GM23338 (cell line): ENCODE measurements around the gene DDX25. TPM values are rescaled to one million over a fixed set of nuclear protein-coding genes. Genes with fewer than 3 reads are reported as not detected.

Experiments
- ATAC-seq: fragments of 200-7000 bp; cut with Tn5 transposase; 3 replicates; pipeline ENCODE4 v1.9.1; 2020
- DNase-seq: peaks from one replicate; pipeline ENCODE4 v3.0.0-alpha.2; 2015; ENCODE audit warnings: low spot score
- H2AFZ ChIP-seq: fragments of 200-600 bp; sonication (generic); 2 replicates; pipeline ENCODE4 v1.8.0; 2016; ENCODE audit warnings: antibody characterized with exemption, mild to moderate bottlenecking, moderate library complexity
- H3F3A ChIP-seq: fragments of 200-600 bp; sonication (generic); replicated peaks from 2 replicates; pipeline ENCODE4 v1.8.0; 2017; ENCODE audit warnings: antibody characterized with exemption, mixed run types, low read depth
- H3K27ac ChIP-seq: fragments of 200-600 bp; sonication (generic); 2 replicates; pipeline ENCODE4 v1.6.1; 2016; ENCODE audit warnings: low read depth
- H3K27me3 ChIP-seq: fragments of 200-600 bp; sonication (generic); 2 replicates; pipeline ENCODE4 v1.8.0; 2016; ENCODE audit warnings: mild to moderate bottlenecking, mixed run types, moderate library complexity; ENCODE audit not compliant: insufficient read depth
- H3K36me3 ChIP-seq: fragments of 200-600 bp; sonication (generic); 2 replicates; pipeline ENCODE4 v1.8.0; 2016; ENCODE audit warnings: mild to moderate bottlenecking; ENCODE audit not compliant: insufficient read depth
- H3K4me1 ChIP-seq: fragments of 200-600 bp; sonication (generic); 2 replicates; pipeline ENCODE4 v1.8.0; 2016; ENCODE audit warnings: mild to moderate bottlenecking, moderate library complexity; ENCODE audit not compliant: insufficient read depth
- H3K4me2 ChIP-seq: fragments of 200-600 bp; sonication (generic); 2 replicates; pipeline ENCODE4 v1.7.1; 2017; ENCODE audit warnings: mixed run types
- H3K4me3 ChIP-seq: fragments of 200-600 bp; sonication (generic); 2 replicates; pipeline ENCODE4 v1.6.1; 2016; ENCODE audit warnings: mixed run types
- H3K79me2 ChIP-seq: fragments of 200-600 bp; sonication (generic); replicated peaks from 2 replicates; pipeline ENCODE4 v1.8.0; 2017; ENCODE audit warnings: mild to moderate bottlenecking; ENCODE audit not compliant: insufficient read depth
- H3K9me2 ChIP-seq: fragments of 200-600 bp; sonication (generic); 2 replicates; pipeline ENCODE4 v1.8.0; 2017; ENCODE audit not compliant: insufficient read depth
- H4K20me1 ChIP-seq: fragments of 200-600 bp; sonication (generic); replicated peaks from 2 replicates; pipeline ENCODE4 v1.8.0; 2017; ENCODE audit warnings: mild to moderate bottlenecking; ENCODE audit not compliant: insufficient read depth
- H3K27ac Mint-ChIP-seq: 2 replicates; pipeline ENCODE4 v1.8.0; 2020; ENCODE audit warnings: inconsistent platforms, mild to moderate bottlenecking, moderate library complexity, mixed read lengths
- H3K27me3 Mint-ChIP-seq: 3 replicates; pipeline ENCODE4 v1.8.0; 2022; ENCODE audit warnings: low read depth, mild to moderate bottlenecking, moderate library complexity, mixed read lengths, inconsistent platforms; ENCODE audit not compliant: insufficient read depth, poor library complexity
- H3K36me3 Mint-ChIP-seq: 3 replicates; pipeline ENCODE4 v1.8.0; 2021; ENCODE audit warnings: low read depth, mild to moderate bottlenecking, inconsistent platforms, moderate library complexity, mixed read lengths
- H3K4me1 Mint-ChIP-seq: 3 replicates; pipeline ENCODE4 v1.8.0; 2020; ENCODE audit warnings: mild to moderate bottlenecking, inconsistent platforms, mixed read lengths
- H3K4me3 Mint-ChIP-seq: 3 replicates; pipeline ENCODE4 v1.8.0; 2021; ENCODE audit warnings: moderate library complexity, mild to moderate bottlenecking, inconsistent platforms, mixed read lengths
- H3K9me3 Mint-ChIP-seq: 3 replicates; pipeline ENCODE4 v1.8.0; 2020; ENCODE audit warnings: moderate library complexity, mild to moderate bottlenecking, inconsistent platforms, mixed read lengths
- CTCF ChIP-seq, 2 experiments: fragments of 200-600 bp in 1 of 2; sonication (generic) in 1 of 2; conservative IDR thresholded peaks; 2 replicates each; pipeline versions ENCODE4 v1.5.1 to v1.6.1; 2016 to 2017; ENCODE audit warnings: antibody characterized with exemption in 2 of 2, low read depth in 2 of 2, mild to moderate bottlenecking in 2 of 2, moderate library complexity in 1 of 2
- EZH2 ChIP-seq: fragments of 200-600 bp; sonication (generic); IDR thresholded peaks from one replicate; pipeline ENCODE4 v1.8.0; 2017; ENCODE audit warnings: antibody characterized with exemption, mild to moderate bottlenecking, low read depth; ENCODE audit not compliant: unreplicated experiment
- ZNF462 ChIP-seq: fragments of 250-450 bp; sonication (Bioruptor Pico); IDR thresholded peaks from 2 replicates; pipeline ENCODE4 v1.5.0; 2020; ENCODE audit warnings: mild to moderate bottlenecking, moderate library complexity
- polyA plus RNA-seq: library from polyadenylated mRNA; unstranded; fragments of >200 nt; fragmentation: Nextera tagmentation; extraction: Ambion mirVana; gene quantifications from 2 replicates; pipeline ENCODE4 v1.2.1, GENCODE V29; 2016
- total RNA-seq: library from RNA; depleted of rRNA; stranded (reverse); fragments of >200 nt; shearing (Covaris generic); gene quantifications from 2 replicates; pipeline ENCODE4 v1.2.3, GENCODE V29; 2014

DDX25 gene
- total and polyA plus RNA-seq, 2 experiments from 2014 or later, result 20.6 to 23.6 TPM

- no peak for TF ChIP-seq ZNF462 (CRISPR knock-in tag)
- TF ChIP-seq CTCF (conservative IDR thresholded peaks at IDR 0.05; ENCODE audit: low read depth in 2 of 2), result no peak
Measured at GRCh38 chr11:125916683-125917347, 12.5 kb downstream of the DDX25 start (continued).

DNA sequence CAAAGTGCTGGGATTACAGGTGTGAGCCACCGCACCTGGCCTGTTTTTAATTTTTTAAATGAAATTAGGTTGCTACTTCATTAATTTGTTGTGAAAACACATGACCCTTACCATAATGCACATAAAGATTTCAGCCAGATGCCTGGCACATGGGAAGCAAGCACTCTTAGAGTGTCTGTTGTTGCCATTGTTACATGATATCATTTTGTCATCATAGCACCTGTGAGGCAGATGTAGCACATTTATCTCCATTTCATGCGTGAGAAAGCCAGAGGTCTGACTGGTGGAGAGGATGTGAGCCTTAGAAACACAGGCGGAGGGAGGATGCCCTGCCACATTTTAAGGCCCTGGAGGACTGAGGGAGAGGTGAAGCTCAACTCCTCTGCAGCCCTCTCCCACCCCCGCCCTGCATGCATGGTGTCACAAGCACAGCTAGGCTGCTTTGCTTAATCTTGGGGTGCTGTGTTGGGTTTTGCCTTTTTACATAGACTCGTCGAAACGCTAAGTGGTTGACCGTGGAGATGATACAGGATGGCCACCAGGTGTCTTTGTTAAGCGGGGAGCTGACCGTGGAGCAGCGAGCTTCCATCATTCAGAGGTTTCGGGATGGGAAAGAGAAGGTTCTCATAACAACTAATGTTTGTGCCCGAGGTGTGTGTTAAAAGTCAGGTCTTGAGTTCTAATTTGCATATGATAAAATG lies 14.0 kb downstream of the DDX25 start:
- DNase-seq, result peak; percentile 53
- peak; percentile 65 for ATAC-seq
- Histone ChIP-seq H2AFZ (no peak overlapping the region), H3K4me2 (no peak overlapping the region), H3K27ac (no peak overlapping the region), H3K27me3 (no peaks in the 10 kb centered on the region), H4K20me1 (no peaks in the 10 kb centered on the region), H3K4me3 (no peak overlapping the region), H3K4me1 (no peaks in the 10 kb centered on the region), H3K9me2 (no peaks in the 10 kb centered on the region), H3K36me3 (no peaks in the 10 kb centered on the region), H3F3A (no peaks in the 10 kb centered on the region), H3K79me2 (no peaks in the 10 kb centered on the region)
- Mint-ChIP-seq H3K4me1 (peaks cover 8% of the 10 kb centered on the region; the same call in 2 of the 3 replicates), H3K27me3 (peaks cover 1% of the 10 kb centered on the region), H3K4me3 (no peak overlapping the region; the same call in 2 of the 3 replicates), H3K9me3 (no peaks in the 10 kb centered on the region), H3K27ac (no peak overlapping the region), H3K36me3 (no peaks in the 10 kb centered on the region)
- peak; percentile 36 to 41 for TF ChIP-seq CTCF (conservative IDR thresholded peaks at IDR 0.05; ENCODE audit: low read depth in 2 of 2)
- TF ChIP-seq EZH2, result no peak
